HG03280 (cell line): ENCODE measurements around the gene TBX4.
"Not testable (repeated sequence)": the region's sequence is repeated elsewhere in the genome, so short reads cannot be mapped to it uniquely, and the experiment has no call there.

Experiments
- ATAC-seq: cut with Tn5 transposase; IDR thresholded peaks from one replicate; pipeline ENCODE4 v1.9.1; 2021; ENCODE audit warnings: mild to moderate bottlenecking, moderate library complexity; ENCODE audit not compliant: unreplicated experiment

The TBX4 gene

GRCh38 chr17:61519754-61520440 lies 67.7 kb downstream of the TBX4 start:
- ATAC-seq, result no peak

- no peak for ATAC-seq
Measured at GRCh38 chr17:61520897-61521296, 68.7 kb downstream of the TBX4 start.

GRCh38 chr17:61522088-61522487 lies 69.9 kb downstream of the TBX4 start:
- no peak for ATAC-seq

- no peak for ATAC-seq
Measured at GRCh38 chr17:61524319-61524718, 72.1 kb downstream of the TBX4 start.

DNA sequence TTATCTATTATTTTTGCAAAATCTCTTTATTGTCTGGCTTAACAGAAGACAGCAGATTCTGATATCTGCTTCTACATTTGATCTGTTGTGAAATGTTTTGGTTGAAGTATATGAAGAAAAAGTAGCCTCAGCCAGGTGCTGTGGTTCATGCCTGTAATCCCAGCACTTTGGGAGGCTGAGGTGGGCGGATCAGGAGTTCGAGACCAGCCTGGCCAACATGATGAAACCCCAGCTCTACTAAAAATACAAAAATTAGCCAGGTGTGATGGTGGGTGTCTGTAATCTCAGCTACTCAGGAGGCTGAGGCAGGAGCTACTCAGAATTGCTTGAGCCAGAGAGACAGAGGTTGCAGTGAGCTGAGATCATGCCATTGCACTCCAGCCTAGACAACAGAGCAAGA lies 75.2 kb downstream of the TBX4 start:
- ATAC-seq, result not testable (repeated sequence)

DNA sequence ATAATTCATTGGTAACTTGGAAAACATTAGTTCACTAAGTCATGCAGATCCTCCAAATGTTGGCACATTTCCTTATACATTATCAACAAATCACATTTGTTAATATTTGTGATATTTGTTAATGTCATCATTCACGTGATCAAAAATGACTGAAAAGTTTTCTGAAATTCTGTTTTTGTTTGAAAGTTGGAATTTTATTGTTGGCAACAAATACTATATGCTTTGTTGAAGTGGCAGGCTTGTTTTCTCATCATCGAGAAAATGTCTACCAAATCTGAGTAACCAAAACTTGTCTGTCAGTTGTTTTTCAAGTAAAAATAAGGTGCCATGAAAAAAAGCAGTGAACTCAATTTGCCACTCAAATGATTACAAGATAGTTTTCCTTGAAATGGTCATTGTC lies 75.9 kb downstream of the TBX4 start:
- ATAC-seq, result no peak

- no peak for ATAC-seq
Measured at GRCh38 chr17:61531223-61531622, 79.0 kb downstream of the TBX4 start.

GRCh38 chr17:61532826-61533225 lies 80.6 kb downstream of the TBX4 start:
- ATAC-seq, result no peak

DNA sequence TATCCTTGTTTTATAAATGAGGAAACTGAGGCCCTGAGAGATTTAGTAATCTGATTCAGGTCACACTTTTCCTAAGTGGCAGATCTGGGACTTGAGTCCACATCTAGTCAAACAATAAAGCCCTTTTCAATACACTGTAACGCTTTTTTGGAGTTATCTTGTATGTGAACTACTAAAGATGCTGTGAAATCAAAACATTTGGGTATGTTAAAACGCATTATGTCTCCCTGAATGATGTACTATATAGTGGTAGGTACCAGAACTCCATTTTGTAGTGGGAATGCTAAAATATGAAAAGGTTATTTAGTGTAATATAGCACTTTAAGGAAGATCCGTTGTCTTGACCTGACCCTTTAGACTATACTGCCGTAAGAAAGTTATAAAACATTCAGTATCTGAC lies 81.6 kb downstream of the TBX4 start:
- no peak for ATAC-seq

DNA sequence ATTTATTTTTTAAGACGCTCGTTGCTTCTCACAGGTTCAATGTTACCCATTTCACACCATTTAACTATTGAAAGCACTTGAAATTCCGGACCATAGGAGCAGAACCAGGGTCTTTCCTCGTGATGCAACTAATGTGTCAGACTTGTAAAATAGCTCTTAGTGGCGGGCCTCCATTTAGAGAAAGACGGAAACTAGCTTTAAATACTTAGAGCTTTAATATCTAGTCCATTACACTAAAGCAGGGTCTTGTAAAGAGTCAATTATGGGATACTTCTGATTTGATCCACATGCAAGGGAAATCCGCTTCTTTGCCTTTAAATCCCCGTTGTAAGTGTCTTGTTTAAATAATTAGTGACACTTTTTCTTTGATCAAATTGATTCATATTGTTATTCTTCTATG lies 82.2 kb downstream of the TBX4 start:
- no peak for ATAC-seq
